NOMO-1 treated with DMSO at 0.1 percent for 48 hours (cell line): ENCODE measurements around the gene BFAR.
"Not testable (repeated sequence)": the region's sequence is repeated elsewhere in the genome, so short reads cannot be mapped to it uniquely, and the experiment has no call there.

Experiments
- DNase-seq: peaks from one replicate; lab custom pipeline; 2025; ENCODE audit not compliant: unreplicated experiment; lab: John Stamatoyannopoulos, UW

BFAR gene

GRCh38 chr16:14685870-14686793 lies 53.4 kb downstream of the BFAR start:
- DNase-seq, result not testable (repeated sequence)

GRCh38 chr16:14694129-14694528 lies 61.4 kb downstream of the BFAR start, which contains the start of gene PLA2G10:
TSS of gene PLA2G10 (minus strand) at chr16:14694308. CDS start at chr16:14694229, 79 bp downstream.
- DNase-seq, result not testable (repeated sequence)

- DNase-seq, result not testable (repeated sequence)
Observed at GRCh38 chr16:14701859-14702258, 69.1 kb downstream of the BFAR start.

DNA sequence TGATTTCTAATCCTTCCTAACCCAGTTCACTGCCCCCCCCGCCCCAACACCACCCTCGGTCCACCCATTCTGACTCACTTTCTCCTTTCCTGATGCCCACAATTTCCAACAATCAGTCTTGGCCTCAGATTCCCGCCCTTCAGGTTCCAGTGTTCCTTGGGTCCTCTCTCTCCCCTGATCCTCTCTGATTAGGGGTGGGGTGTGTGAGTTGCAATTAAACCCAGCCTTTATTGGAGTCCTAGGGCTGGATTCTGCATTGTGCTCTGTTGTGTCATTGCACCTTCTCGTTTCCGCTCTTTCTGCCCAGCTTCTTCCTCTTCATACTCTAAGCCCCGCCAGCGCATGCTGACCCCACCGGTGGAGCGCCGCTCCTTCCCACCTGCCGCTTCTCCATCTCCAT lies 69.9 kb downstream of the BFAR start:
- DNase-seq, result not testable (repeated sequence)

GRCh38 chr16:14703156-14704011 lies 70.6 kb downstream of the BFAR start, which contains the start of gene NPIPA3:
TSS of gene NPIPA3 (plus strand) at chr16:14703411. CDS start at chr16:14708944, 5,533 bp downstream.
- not testable (repeated sequence) for DNase-seq
